ENCODE measurements around the gene PBRM1.

Gene PBRM1

GRCh38 chr3:52524258-52524751 lies 161.4 kb downstream of the PBRM1 start:
- DNase-seq (ENCODE audit: low read depth): no peak
- no peak for TF ChIP-seq CTCF (IDR thresholded peaks at IDR 0.05; ENCODE audit: control insufficient read depth, extremely low read depth, insufficient read depth)
- no peak overlapping the region for H3K4me3 ChIP-seq (ENCODE audit: low read depth, low read length)

- H3K4me3 ChIP-seq (ENCODE audit: low read depth, low read length): no peak overlapping the region
- no peak for DNase-seq (ENCODE audit: low read depth)
- no peak for TF ChIP-seq CTCF (IDR thresholded peaks at IDR 0.05; ENCODE audit: control insufficient read depth, extremely low read depth, insufficient read depth)
Observed at GRCh38 chr3:52523386-52524257, 162.1 kb downstream of the PBRM1 start.

GRCh38 chr3:52522651-52523251 lies 163.0 kb downstream of the PBRM1 start:
- no peak for DNase-seq (ENCODE audit: low read depth)
- no peak for TF ChIP-seq CTCF (IDR thresholded peaks at IDR 0.05; ENCODE audit: control insufficient read depth, extremely low read depth, insufficient read depth)
- no peak overlapping the region for H3K4me3 ChIP-seq (ENCODE audit: low read depth, low read length)

GRCh38 chr3:52521881-52522650 lies 163.6 kb downstream of the PBRM1 start:
- no peak overlapping the region for H3K4me3 ChIP-seq (ENCODE audit: low read depth, low read length)
- TF ChIP-seq CTCF (IDR thresholded peaks at IDR 0.05; ENCODE audit: control insufficient read depth, extremely low read depth, insufficient read depth): no peak
- DNase-seq (ENCODE audit: low read depth): no peak

- H3K4me3 ChIP-seq (ENCODE audit: low read depth, low read length): no peak overlapping the region
- TF ChIP-seq CTCF (IDR thresholded peaks at IDR 0.05; ENCODE audit: control insufficient read depth, extremely low read depth, insufficient read depth): no peak
- no peak for DNase-seq (ENCODE audit: low read depth)
Observed at GRCh38 chr3:52521488-52521824, 164.3 kb downstream of the PBRM1 start.

GRCh38 chr3:52520716-52521487 lies 164.8 kb downstream of the PBRM1 start:
- no peak for DNase-seq (ENCODE audit: low read depth)
- TF ChIP-seq CTCF (IDR thresholded peaks at IDR 0.05; ENCODE audit: control insufficient read depth, extremely low read depth, insufficient read depth): no peak
- no peak overlapping the region for H3K4me3 ChIP-seq (ENCODE audit: low read depth, low read length)

All from LNCaP clone FGC (cell line).